Measurements from ENCODE around the gene SPINT2. TPM values are rescaled to one million over a fixed set of nuclear protein-coding genes. Genes with fewer than 3 reads are reported as not detected.

The SPINT2 gene
- total and polyA plus RNA-seq, 2 of the 13 experiments (the other 11 are each of a cell fraction or from before 2014, with no cell fraction given), result 0.31 to 0.77 TPM

GRCh38 chr19:38266981-38267597 lies 2.7 kb downstream of the SPINT2 start (continued):
- 0 out of 2 replicates have a peak, but pooled peaks have one; percentile 7 for TF ChIP-seq BCL6 (CRISPR knock-in tag; IDR thresholded peaks at IDR 0.05)
- TF ChIP-seq ZNF672 (CRISPR knock-in tag; IDR thresholded peaks at IDR 0.05), result no peak
- TF ChIP-seq E2F5 (CRISPR knock-in tag; conservative IDR thresholded peaks at IDR 0.05), result no peak
- no peak for TF ChIP-seq ZEB1 (IDR thresholded peaks at IDR 0.05; ENCODE audit: insufficient replicate concordance, low read depth)
- TF ChIP-seq ZNF33A (CRISPR knock-in tag; IDR thresholded peaks at IDR 0.05; ENCODE audit: borderline replicate concordance), result no peak
- no peak for TF ChIP-seq CHD2 (IDR thresholded peaks at IDR 0.05; ENCODE audit: low read depth, low read length)
- TF ChIP-seq PLSCR1 (CRISPR knock-in tag; IDR thresholded peaks at IDR 0.05; ENCODE audit: borderline replicate concordance), result no peak
- TF ChIP-seq KLF9 (CRISPR knock-in tag; IDR thresholded peaks at IDR 0.05; ENCODE audit: low read depth), result no peak
- peak; percentile 56; the same call in 1 of the 2 replicates for TF ChIP-seq NR2F6 (IDR thresholded peaks at IDR 0.05)
- peak; percentile 53 for TF ChIP-seq NR2F6 (CRISPR knock-in tag; IDR thresholded peaks at IDR 0.05)
- no peak for TF ChIP-seq ZNF251 (CRISPR knock-in tag; IDR thresholded peaks at IDR 0.05)
- no peak for TF ChIP-seq NFATC3 (CRISPR knock-in tag; IDR thresholded peaks at IDR 0.05)
- TF ChIP-seq PCBP1 (IDR thresholded peaks at IDR 0.05; ENCODE audit: borderline replicate concordance, low read depth, low read length), result no peak
- no peak for TF ChIP-seq SUZ12 (IDR thresholded peaks at IDR 0.05; ENCODE audit: low read depth, low read length)
- TF ChIP-seq SIX4 (CRISPR knock-in tag; IDR thresholded peaks at IDR 0.05), result no peak
- TF ChIP-seq SOX6 (IDR thresholded peaks at IDR 0.05), result no peak
- no peak; the same call in 1 of the 2 replicates for TF ChIP-seq SOX6 (CRISPR knock-in tag; IDR thresholded peaks at IDR 0.05)
- TF ChIP-seq MTERF4 (CRISPR knock-in tag; IDR thresholded peaks at IDR 0.05), result no peak
- no peak for TF ChIP-seq MXI1 (IDR thresholded peaks at IDR 0.05; ENCODE audit: borderline replicate concordance, low read depth, low read length)
- peak in 1 of 2 experiments; percentile 17; a peak in 1 of 4 replicates for TF ChIP-seq NR2F1 (CRISPR knock-in tag; IDR thresholded peaks at IDR 0.05)
- no peak for TF ChIP-seq RAD21 (CRISPR knock-in tag; IDR thresholded peaks at IDR 0.05)
- TF ChIP-seq ZNF674 (CRISPR knock-in tag; IDR thresholded peaks at IDR 0.05; ENCODE audit: low read depth), result no peak
- no peak for TF ChIP-seq E2F2 (CRISPR knock-in tag; IDR thresholded peaks at IDR 0.05; ENCODE audit: borderline replicate concordance)
- no peak for TF ChIP-seq ZNF7 (CRISPR knock-in tag; IDR thresholded peaks at IDR 0.05)
- TF ChIP-seq ZNF841 (CRISPR knock-in tag; IDR thresholded peaks at IDR 0.05; ENCODE audit: borderline replicate concordance), result no peak
- no peak for TF ChIP-seq ZNF138 (CRISPR knock-in tag; IDR thresholded peaks at IDR 0.05; ENCODE audit: low read depth)
- TF ChIP-seq GFI1 (CRISPR knock-in tag; IDR thresholded peaks at IDR 0.05; ENCODE audit: borderline replicate concordance), result no peak
- no peak for TF ChIP-seq TAF1 (CRISPR knock-in tag; IDR thresholded peaks at IDR 0.05)
- TF ChIP-seq YEATS4 (CRISPR knock-in tag; IDR thresholded peaks at IDR 0.05; ENCODE audit: borderline replicate concordance), result no peak
- no peak for TF ChIP-seq PRPF4 (IDR thresholded peaks at IDR 0.05; ENCODE audit: low read depth, low read length, poor library complexity, severe bottlenecking)
